Stomach (tissue), 9 donors: ENCODE data around the gene SH3PXD2A. TPM values are rescaled to one million over a fixed set of nuclear protein-coding genes. Genes with fewer than 3 reads are reported as not detected.
A peak's percentile ranks its signal among the peaks of the same experiment; 100 is the strongest.
"Not testable (repeated sequence)": the region's sequence is repeated elsewhere in the genome, so short reads cannot be mapped to it uniquely, and the experiment has no call there.

Experiments used
- DNase-seq, 2 donors: peaks; one replicate each; pipeline versions ENCODE4 v3.0.0 to v3.0.0-alpha.2; 2013 to 2019
- H3K27ac ChIP-seq, 5 donors: fragments of 200-600 bp in 4 of 5; sonication (generic) in 4 of 5; one replicate each; pipeline ENCODE4 v1.5.1; 2013 to 2019; ENCODE audit warnings: mild to moderate bottlenecking in 1 of 5, moderate library complexity in 1 of 5
- H3K27me3 ChIP-seq, 3 donors: fragments of 200-600 bp; sonication (generic); one replicate each; pipeline ENCODE4 v1.5.1; 2017 to 2019; ENCODE audit warnings: mixed run types in 1 of 3
- H3K36me3 ChIP-seq, 4 donors: fragments of 200-600 bp; sonication (generic); 1 replicate in 3 of 4; 2 replicates in 1 of 4; pipeline ENCODE4 v1.5.1; 2016 to 2019
- H3K4me1 ChIP-seq, 4 donors: fragments of 200-600 bp; sonication (generic); one replicate each; pipeline ENCODE4 v1.5.1; 2016 to 2019
- H3K4me3 ChIP-seq, 4 donors: fragments of 200-600 bp; sonication (generic) in 3 of 4; one replicate each; pipeline ENCODE4 v1.5.1; 2016 to 2019; ENCODE audit warnings: mild to moderate bottlenecking in 1 of 4
- H3K9me3 ChIP-seq, 4 donors: fragments of 200-600 bp; sonication (generic); one replicate each; pipeline ENCODE4 v1.5.1; 2016 to 2019
- CTCF ChIP-seq, 7 experiments: fragments of 450-650 bp in 4 of 7; fragments of 200-600 bp in 3 of 7; sonication (generic) in 3 of 7; IDR thresholded peaks; one replicate each; pipeline ENCODE4 v1.5.1; 2016 to 2019; ENCODE audit warnings: antibody characterized with exemption in 7 of 7, control low read depth in 2 of 7, mild to moderate bottlenecking in 1 of 7
- EP300 ChIP-seq: sonication (generic); formaldehyde crosslinking; IDR thresholded peaks from one replicate; pipeline ENCODE4 v1.6.1; 2017; ENCODE audit warnings: antibody characterized with exemption
- POLR2A ChIP-seq, 4 donors: fragments of 450-650 bp; IDR thresholded peaks; one replicate each; pipeline ENCODE4 v1.6.1; 2016; ENCODE audit warnings: antibody characterized with exemption in 4 of 4, control low read depth in 2 of 4, mild to moderate bottlenecking in 1 of 4, moderate library complexity in 1 of 4
- POLR2AphosphoS5 ChIP-seq, 3 donors: sonication (generic); formaldehyde crosslinking; IDR thresholded peaks; one replicate each; pipeline ENCODE4 v1.6.1; 2016; ENCODE audit warnings: antibody characterized with exemption in 3 of 3
- WGBS, 5 donors: extraction: QIAGEN DNeasy Blood & Tissue Kit in 3 of 5; methylation state at CpG; one replicate each; pipeline versions ENCODE4 v1.1.5 to v1.1.7; 2013 to 2018; 5-methylcytosine and 5-hydroxymethylcytosine counted together
- intact Hi-C: fragments of 100-400 bp; cut with DNase I; formaldehyde crosslinking; loops from one replicate; pipeline ENCODE4 v1.15.1; 2023; ENCODE audit warnings: low total_unique reads
- polyA plus RNA-seq, 3 donors: library from polyadenylated mRNA; stranded (reverse); fragments of 200-250 nt; gene quantifications; one replicate each; pipeline ENCODE4 v1.2.3, GENCODE V29; 2013
- total RNA-seq, 5 donors: library from RNA; depleted of rRNA; stranded (reverse); fragments of >200 nt; gene quantifications; one replicate each; pipeline versions ENCODE4 v1.1.0 to v1.2.3, GENCODE V29; 2014 to 2016
- donor health status: healthy with polysubstance abuse.
- donor health status: Bipolar disorder and iron deficiency.
- donor health status: healthy.

The SH3PXD2A gene
- total and polyA plus RNA-seq, 8 donors = 12.8 to 51.6 (median 24.0) TPM

GRCh38 chr10:103733045-103733419 is 122.3 kb downstream of the SH3PXD2A start:
- Histone ChIP-seq H3K4me1 (peaks cover 0 to 13% (median 3%) of the 10 kb centered on the region in 4 donors), H3K36me3 (no peaks in the 10 kb centered on the region), H3K27ac (no peak overlapping the region), H3K4me3 (no peak overlapping the region), H3K27me3 (no peaks in the 10 kb centered on the region), H3K9me3 (no peaks in the 10 kb centered on the region)
- 68 to 85% (median 81%) methylated on average over 6 of the region's 6 CpGs for WGBS, 5 donors
- no peak for DNase-seq
- intact Hi-C loops = no loop called here
- TF ChIP-seq POLR2AphosphoS5 (IDR thresholded peaks at IDR 0.05) (no peak), CTCF (IDR thresholded peaks at IDR 0.05) (no peak), POLR2A (IDR thresholded peaks at IDR 0.05) (no peak), EP300 (no peak)

- TF ChIP-seq CTCF (IDR thresholded peaks at IDR 0.05) (no peak), EP300 (no peak)
- Histone ChIP-seq H3K4me1 (peaks cover 0 to 13% (median 6%) of the 10 kb centered on the region in 4 donors), H3K4me3 (no peak overlapping the region), H3K27me3 (no peaks in the 10 kb centered on the region), H3K27ac (peak overlapping the region in 1 of 5 donors; percentile 25), H3K9me3 (no peaks in the 10 kb centered on the region), H3K36me3 (no peaks in the 10 kb centered on the region)
- DNase-seq = no peak
- intact Hi-C loops = no loop called here
- 72 to 83% (median 82%) methylated on average over 14 of the region's 14 CpGs for WGBS, 5 donors
These were observed 122.9 kb downstream of the SH3PXD2A start for GRCh38 chr10:103732339-103733044.

GRCh38 chr10:103731609-103732270 is 123.6 kb downstream of the SH3PXD2A start:
- Histone ChIP-seq H3K36me3 (no peaks in the 10 kb centered on the region), H3K27ac (peak overlapping the region in 2 of 5 donors; percentile 16 to 23), H3K27me3 (no peaks in the 10 kb centered on the region), H3K9me3 (no peaks in the 10 kb centered on the region), H3K4me3 (no peak overlapping the region), H3K4me1 (peaks cover 0 to 19% (median 6%) of the 10 kb centered on the region in 4 donors)
- WGBS, 5 donors = 32 to 52% (median 44%) methylated on average over 3 of the region's 3 CpGs
- intact Hi-C loops = no loop called here
- no peak for TF ChIP-seq EP300
- no peak for TF ChIP-seq POLR2A (IDR thresholded peaks at IDR 0.05)
- TF ChIP-seq POLR2AphosphoS5 (IDR thresholded peaks at IDR 0.05) = no peak
- DNase-seq = no peak

- H3K4me3 ChIP-seq, H3K9me3 ChIP-seq, intact Hi-C loops, H3K36me3 ChIP-seq, H3K27ac ChIP-seq, DNase-seq, H3K27me3 ChIP-seq: not testable (repeated sequence)
- WGBS, 5 donors = 88 to 98% (median 94%) methylated on average over 4 of the region's 4 CpGs
- peaks cover 0 to 19% (median 3%) of the 10 kb centered on the region in 4 donors for H3K4me1 ChIP-seq
These were observed 124.3 kb downstream of the SH3PXD2A start for GRCh38 chr10:103731026-103731425.

- WGBS, 5 donors = 84 to 90% (median 88%) methylated on average over 5 of the region's 5 CpGs
- Histone ChIP-seq H3K9me3 (no peaks in the 10 kb centered on the region), H3K27ac (no peak overlapping the region)
These were observed 125.5 kb downstream of the SH3PXD2A start for GRCh38 chr10:103729851-103730250.

More at GRCh38 chr10:103729851-103730250, 125.5 kb downstream of the SH3PXD2A start:
- Histone ChIP-seq H3K4me1 (peaks cover 0 to 19% (median 2%) of the 10 kb centered on the region in 4 donors), H3K4me3 (no peak overlapping the region), H3K36me3 (no peaks in the 10 kb centered on the region), H3K27me3 (no peaks in the 10 kb centered on the region)
- no peak for DNase-seq
- TF ChIP-seq POLR2A (IDR thresholded peaks at IDR 0.05) = no peak
- no peak for TF ChIP-seq EP300
- intact Hi-C loops = no loop called here
